HG02943 (cell line): ENCODE results near the gene GCSAM.
"Not testable (repeated sequence)": the region's sequence is repeated elsewhere in the genome, so short reads cannot be mapped to it uniquely, and the experiment has no call there.

ENCODE experiments used
- ATAC-seq: cut with Tn5 transposase; IDR thresholded peaks from one replicate; pipeline ENCODE4 v1.9.1; 2021; ENCODE audit warnings: mild to moderate bottlenecking, low read depth, moderate library complexity; ENCODE audit not compliant: unreplicated experiment

Gene GCSAM

DNA sequence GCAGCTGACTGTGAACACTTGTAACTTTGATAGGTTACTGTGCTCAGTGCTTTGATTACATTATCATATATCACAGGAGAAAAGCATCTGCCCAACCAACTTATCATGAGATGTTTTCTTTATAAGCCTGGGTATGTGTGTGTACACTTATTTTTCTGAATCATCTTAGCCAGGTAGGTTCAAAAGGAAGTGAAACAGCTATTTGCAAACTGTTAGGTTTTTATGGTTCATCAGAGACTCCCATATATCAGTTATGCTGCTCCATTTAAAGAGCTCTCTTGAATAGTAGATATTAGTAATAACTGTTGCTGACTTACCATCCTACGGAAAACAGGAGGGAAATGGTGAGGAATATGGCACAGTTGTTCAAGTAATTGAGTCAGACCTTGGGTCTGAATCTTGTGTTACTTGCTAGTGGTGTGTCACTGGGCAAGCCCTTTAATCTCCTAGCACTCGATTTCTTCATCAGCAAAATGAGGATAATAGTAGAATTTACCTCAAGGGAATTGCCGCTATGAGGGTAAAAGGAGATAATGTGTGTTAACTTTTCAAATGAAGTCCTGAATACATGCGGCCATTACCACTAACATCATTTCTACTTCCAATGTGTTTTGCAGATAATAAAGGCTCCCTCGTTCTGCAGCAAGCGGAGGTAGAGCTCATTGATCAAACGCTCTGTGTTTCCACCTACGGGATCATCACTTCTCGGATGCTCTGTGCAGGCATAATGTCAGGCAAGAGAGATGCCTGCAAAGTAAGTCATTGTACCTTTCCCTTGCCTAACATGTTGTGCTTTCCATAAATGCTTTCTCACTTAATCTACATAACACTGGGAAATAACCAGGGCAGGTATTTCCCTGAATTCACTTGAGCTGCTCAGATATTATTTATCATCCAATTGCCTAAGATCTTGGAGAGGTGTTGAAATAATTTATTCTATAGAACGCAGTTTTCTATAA, 54.6 kb downstream of the GCSAM start:
- no peak for ATAC-seq

DNA sequence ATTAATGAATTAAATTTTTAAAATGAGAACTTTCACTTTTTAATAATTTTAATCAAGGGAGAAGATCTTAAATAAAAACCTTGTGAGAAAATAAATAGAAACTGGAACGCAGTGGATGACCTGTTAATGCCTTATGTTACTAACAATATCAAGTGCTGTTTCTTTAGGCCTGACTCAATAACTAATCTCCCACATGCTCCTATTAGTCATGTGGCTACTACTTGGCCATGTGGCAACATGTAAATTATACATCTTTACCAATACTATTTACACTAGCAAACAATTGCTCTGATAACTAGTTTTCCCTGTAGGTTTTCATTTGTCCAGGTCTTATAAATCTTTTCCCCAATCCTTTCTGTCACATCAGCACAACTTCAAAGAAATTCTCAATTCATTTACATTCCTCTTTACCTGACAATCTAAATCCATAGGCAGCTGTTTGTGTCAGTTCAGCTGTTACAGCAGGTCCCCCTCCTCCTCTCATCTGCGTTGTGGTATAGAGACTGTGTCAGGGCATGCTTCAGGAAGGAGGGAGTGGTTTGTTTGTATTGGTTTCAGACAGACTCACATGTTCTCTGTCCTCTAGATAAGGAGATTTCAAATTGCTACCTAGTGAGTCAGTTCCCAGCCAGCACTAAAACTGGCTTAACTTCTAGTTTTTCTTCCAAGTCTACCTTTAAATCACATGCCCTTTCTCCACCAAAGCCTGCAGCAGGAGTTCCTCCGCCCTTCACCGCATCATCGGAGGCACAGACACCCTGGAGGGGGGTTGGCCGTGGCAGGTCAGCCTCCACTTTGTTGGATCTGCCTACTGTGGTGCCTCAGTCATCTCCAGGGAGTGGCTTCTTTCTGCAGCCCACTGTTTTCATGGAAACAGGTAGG, 58.2 kb downstream of the GCSAM start:
- ATAC-seq, result no peak

DNA sequence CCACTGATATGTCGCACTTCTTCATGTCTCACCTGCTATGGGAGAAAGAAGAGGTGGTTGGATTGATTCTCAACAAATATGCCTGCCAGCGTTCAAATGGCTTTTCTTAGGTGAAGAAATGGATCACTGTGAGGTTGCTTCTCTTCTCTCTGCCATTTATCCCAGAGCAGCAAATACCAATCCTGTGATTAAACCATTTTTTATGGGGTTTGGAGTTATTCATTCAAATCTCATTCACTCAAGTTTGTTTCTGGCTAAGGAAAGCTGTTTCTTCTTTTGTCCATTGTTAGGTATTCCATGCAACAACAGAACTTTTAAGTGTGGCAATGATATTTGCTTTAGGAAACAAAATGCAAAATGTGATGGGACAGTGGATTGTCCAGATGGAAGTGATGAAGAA, 59.0 kb downstream of the GCSAM start:
- ATAC-seq, result no peak

DNA sequence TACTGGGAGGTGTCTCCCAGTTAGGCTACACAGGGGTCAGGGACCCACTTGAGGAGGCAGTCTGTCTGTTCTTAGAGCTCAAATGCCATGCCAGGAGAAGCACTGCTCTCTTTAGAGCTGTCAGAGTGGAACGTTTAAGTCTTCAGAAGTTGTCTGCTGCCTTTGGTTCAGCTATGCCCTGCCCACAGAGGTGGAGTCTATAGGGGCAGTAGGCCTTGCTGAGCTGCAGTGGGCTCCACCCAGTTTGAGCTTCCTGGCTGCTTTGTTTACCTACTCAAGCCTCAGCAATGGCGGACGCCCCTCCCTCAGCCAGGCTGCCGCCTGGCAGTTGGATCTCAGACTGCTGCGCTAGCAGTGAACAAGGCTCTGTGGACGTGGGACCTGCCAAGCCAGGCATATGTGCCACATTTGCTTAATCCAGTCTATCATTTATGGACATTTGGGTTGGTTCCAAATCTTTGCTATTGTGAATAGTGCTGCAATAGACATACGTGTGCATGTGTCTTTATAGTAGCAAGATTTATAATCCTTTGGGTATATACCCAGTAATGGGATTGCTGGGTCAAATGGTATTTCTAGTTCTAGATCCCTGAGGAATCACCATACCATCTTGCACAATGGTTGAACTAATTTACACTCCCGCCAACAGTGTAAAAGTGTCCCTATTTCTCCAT, 60.5 kb downstream of the GCSAM start:
- ATAC-seq, result not testable (repeated sequence)
